GM19328 (cell line): ENCODE measurements around the gene ERFL.
A peak's percentile ranks its signal among the peaks of the same experiment; 100 is the strongest.

Experiments
- ATAC-seq: cut with Tn5 transposase; IDR thresholded peaks from one replicate; pipeline ENCODE4 v1.9.1; 2021; ENCODE audit warnings: mild to moderate bottlenecking, moderate library complexity; ENCODE audit not compliant: unreplicated experiment

ERFL gene

DNA sequence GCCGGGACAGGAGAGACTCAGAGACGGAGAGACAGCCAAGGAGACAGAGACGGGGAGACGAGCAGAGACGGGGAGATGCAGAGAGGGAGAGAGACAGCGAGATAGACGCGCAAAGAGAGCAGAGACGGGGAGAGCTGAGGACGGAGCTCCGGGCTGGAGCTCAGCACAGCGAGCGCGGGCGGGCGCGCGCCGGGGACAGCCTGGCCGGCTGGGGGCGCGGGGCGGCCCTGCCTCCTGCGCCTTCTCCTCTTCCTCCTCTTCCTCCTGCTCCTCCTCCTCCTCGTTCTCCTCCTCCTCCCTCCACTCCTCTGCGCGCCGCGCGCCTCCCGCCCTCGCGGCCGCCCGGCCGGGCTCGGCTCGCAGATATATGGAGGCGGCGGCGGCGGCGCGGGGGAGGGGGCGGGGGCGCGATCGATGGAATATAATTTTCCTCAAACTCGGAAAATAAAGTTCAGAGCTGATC lies at the start of gene ERFL:
Gene ERFL (minus strand): TSS at position 229 of the 463 bp plus-strand sequence. CDS start 15,530 bp downstream, outside the sequence.
- ATAC-seq: no peak

DNA sequence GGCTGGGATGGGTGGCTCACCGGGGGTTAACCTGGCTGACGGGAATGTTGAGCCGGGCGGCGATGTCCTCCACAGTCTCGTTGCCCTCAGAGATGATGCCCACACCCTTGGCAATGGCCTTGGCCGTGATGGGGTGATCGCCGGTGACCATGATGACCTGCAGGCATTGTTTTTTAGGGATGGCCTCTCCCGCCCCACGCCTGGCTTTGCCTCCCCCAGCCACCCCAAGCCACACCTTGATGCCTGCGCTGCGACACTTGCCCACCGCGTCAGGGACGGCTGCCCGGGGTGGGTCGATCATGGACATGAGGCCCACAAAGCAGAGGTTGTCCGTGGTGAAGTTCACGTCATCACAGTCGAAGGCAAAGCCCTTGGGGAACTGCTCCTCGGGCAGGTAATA lies 49.7 kb upstream of the ERFL start:
- ATAC-seq: no peak

DNA sequence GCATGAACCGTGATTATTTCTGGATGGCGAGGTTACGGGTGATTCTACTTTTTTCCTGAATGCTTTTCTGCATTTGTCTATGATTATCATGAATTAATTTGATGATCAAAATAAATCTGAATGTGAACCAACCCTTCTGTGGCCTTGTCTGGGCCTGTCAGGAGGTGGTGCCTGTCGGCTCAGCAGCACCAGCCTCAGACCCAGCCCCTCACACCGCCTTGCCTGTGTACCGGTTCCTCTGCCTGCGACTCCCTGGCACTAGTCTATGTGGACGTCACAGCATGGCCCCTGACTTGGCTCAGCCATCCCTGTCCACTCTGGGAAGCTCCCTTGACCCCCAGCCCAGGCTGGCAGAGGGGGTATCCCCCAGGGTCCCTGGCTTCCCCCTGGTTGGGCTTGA lies 46.4 kb upstream of the ERFL start:
- ATAC-seq: no peak

DNA sequence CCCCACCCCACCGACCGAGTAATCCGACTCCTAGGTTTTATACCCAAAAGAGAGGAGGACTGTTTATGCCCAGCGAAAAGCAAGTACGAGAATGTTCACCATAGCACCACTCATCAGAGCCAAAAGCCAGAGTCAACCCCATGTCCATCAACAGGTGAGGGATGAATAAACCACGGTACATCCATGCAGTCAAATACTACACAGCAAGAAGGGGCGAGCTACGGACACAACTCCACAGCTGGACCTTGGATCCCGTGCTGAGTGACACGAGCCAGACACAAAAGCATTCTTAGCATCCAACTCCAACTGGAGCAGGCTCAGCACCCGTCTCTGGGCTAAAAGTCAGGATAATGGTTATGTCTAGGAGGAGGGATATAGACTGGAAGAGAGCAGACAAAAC lies 43.1 kb upstream of the ERFL start:
- no peak for ATAC-seq

DNA sequence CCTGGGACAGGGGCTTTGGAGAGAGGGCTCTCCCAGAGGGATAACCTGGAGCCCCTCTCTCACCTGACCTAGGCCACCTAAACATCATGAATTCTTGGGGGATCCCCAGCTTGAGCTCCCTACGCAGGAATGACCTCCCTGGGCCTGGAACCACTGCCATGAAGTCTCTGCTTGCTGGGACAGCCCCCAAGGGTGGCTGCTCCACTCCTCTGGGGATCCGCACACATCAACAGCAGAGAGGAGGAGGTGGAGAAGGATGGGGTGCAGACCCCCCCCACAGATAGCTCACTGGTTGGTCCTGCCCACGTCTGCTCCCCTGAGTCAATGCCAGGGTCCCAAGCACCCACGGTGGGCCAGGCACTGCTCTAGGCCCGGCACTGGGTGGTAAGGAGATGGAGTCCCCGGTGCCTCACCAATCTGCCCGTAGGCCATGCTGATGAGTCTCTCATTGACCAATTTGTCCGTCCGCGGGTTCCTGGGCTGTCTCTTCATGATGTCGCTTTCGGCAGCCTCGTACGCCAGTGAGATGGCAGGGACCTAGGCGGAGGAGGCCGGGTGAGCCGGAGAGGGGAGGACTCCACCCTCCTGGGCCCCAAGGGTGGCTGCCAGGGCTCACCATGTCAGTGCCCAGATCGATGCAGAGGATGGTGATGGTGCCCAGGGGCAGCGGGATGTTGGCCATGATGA lies 41.7 kb upstream of the ERFL start:
- ATAC-seq: no peak

DNA sequence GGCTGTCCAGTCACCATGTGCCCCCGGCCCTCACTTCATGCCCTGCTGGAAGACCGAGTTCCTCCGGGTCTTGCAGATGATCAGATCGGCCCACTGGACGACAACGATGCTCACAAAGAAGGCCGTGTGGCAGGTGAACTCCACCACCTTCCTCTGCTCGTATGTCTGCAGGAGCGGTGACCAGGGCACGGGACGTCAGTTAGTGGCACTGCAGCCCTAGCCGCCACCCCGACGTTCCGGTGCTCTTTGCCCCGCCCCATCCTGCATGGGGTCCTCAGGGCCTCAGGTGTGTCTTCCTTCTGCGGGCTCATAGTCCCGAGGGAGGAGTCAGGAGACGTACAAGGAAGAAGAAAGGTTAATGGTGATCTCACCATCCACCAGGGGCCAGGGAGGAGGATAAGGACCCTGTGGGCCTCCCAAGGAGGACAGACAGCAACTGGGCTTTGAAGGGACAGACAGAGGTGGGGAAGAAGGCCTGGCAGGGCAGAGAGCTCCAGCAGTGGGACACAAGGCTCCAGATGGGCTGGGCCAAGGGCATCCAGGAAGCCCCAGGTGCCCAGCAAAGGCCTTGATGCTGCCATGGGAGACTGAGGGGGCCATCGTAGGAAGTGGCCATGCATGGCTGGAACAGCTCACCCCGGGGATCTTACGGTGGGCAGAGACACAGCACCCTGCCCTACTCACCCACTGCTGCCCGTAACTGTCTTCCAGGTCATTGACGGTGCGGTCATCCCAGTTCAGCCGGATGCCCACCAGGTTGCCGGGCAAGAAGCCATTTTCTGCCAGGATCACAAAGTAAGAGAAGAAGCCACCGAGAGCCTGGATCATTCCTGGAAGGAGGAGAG lies 40.7 kb upstream of the ERFL start:
- ATAC-seq: no peak

DNA sequence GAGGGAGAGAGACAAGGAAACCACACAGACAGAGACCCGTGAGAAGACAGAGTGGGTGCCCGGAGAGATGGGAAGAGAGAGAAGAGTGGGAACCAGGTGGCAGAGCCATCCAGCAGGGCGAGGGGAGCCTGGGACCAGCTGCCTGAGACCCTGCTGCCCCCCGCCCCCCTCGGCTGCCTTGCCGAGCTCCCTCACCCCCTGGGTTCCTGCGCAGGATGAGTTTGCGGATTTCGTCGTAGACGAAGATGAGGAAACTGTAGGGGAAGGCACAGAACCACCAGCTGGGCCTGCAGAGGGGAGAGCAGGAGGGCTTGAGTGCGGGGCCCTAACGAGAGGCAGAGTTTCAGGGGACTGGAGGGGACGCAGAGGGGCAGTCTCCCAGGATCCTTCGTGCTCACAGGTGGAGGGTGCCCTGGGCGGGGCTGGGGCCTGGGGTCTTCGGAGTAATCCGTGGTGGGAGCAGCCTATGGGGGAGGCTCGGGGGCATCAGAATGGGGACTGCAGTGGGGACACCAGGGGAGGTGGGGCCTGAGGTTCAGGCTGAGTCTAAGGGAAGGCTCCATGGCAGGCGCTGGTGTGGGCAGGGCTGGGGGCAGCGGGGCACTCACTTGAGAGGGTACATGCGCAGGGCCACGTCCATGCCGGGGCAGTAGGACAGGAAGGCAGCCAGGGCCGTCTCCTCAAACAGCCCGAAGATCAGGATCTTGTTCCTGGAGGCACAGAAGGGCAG lies 39.0 kb upstream of the ERFL start:
- ATAC-seq: no peak

DNA sequence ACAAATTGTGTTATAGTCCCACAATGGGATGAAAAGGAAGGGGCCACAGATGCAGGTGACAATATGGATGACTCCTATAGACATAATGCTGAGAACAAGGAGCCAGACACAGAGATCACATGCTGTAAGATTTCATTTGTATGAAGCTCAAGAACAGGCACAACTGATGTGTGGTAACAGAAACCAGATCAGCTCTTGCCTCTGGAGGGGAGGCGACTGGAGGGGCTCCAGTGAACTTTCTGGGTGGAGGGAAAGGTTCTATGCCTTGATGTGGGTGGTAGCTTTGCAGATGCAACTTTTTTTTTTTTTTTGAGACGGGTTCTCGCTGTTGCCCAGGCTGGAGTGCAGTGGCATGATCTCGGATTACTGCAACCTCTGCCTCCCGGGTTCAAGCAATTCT lies 36.9 kb upstream of the ERFL start:
- no peak for ATAC-seq

DNA sequence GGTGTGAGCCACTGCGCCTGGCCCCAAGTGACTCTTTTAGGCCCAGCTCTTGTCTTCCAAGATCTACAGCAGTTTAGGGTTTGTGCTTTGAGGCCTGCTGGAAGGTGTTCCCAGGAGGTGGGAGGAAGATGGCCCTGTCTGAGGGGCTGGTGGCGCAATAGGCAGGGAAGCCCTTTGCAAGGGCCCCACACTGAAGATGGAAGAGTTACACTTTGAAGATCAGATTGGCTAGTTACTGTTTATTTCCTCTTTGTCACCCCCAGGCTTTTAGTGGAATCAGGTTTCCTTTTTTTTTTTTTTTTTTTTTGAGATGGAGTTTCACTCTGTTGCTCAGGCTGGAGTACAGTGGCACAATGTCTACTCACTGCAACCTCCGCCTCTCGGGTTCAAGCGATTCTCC lies 32.7 kb upstream of the ERFL start:
- ATAC-seq: no peak

DNA sequence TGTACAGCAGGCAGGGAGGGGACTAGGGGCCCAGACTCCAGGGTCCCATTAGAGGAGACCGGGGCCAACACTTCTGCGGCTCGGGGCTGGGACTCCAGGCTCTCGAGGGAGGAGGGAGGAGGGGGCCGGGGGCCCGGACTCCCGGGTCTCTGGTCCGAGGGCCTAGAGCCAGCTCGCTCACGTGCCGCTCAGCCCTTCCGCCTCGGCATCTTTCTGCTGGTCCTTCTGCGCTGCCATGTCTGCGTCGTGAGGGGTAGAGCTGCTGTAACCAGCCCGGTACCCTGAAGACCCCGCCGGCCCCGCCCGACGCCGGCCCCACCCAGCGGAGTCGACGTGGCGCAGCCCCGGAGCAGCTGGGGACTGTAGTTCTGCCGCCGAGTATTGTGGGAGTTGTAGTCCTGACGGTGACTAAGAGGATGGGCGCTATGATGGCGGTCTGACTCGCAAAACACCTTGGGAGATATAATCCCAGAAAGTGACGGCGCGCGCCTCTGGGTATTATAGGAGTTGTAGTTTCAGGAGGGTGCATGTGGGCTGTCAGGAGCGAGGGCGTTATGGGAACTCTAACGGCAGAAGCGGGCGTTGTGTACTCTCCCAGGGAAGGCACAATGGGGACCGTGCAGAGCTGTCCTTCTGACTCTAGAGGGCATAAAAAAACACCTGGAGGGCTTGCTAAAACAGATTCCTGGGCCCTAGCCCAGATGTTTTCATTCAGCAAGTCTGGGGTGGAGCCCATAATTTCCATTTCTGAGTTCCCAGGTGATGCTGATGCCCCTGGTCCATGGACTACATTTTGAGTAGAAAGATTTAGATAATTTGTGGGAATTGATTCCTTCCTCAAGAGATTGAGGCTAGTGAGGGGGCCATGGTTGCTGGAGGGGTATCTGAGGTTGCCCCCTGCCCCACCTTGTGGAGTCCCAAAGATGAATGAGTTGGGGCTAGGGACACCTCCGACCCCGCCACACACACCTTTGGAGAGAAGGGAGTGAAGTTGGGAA lies 31.1 kb upstream of the ERFL start, which contains the start of gene RABAC1:
Gene RABAC1 (minus strand): TSS at position 266 of the 998 bp plus-strand sequence. CDS start 29 bp downstream, at position 237.
- ATAC-seq: peak; percentile 81

DNA sequence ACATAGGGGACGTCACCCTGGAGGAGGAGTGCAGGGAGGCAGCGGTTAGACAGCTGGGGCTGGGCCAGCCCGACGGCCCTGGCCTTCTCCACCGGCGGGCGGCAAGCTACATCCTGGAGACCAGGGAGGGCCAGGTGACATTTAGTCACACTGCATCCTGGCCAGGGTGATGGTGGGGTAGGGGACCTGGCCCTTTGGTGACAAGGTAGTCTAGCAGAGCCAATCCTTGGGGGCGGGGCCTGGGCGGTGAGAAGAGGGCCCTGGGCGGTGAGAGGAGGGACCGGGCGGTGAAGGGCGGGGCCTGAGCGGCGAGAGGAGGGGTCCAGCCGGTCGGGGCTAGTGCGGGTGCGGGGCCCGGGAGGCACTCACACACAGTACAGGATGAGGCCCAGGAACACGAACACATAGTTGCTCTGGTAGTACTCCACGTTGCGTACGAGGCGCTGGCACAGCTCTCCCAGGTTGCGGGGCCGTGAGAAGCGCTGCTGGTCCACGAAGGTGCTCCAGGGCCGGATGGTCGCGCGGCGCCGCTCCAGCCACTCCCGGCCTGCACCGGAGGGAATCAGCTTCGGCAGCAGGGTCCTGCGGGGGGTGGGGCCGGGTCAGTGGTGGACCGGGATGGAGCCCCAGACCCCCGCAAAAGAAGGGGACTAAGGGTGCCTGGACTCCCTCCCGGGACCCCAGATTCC lies 30.3 kb upstream of the ERFL start:
- peak; percentile 46 for ATAC-seq

DNA sequence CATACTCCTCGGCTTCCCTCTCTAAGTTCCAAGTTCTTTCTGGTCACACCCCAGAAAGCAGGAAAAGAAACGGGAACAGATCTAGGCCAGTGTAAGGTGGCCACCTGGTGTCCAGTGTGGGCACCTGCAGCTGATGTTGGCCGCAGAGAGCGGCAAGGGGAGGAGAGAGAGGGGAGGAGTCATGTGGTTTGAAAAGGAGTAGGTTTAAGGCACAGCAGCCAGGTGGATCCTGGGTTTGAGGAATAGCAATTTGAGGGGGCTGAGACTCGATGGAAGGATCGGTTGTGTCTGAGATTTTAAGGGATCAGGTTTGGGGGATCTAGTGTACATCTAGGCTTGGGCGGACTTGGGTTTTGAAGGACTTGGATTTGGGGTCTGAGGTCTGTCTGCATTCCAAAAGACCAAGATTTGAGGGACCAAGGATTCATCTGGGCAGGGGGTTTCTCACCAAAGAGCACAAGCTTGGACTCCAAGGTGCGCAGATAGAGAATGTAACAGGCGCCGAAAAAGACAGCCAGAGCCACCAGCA lies 29.7 kb upstream of the ERFL start:
- ATAC-seq: no peak

DNA sequence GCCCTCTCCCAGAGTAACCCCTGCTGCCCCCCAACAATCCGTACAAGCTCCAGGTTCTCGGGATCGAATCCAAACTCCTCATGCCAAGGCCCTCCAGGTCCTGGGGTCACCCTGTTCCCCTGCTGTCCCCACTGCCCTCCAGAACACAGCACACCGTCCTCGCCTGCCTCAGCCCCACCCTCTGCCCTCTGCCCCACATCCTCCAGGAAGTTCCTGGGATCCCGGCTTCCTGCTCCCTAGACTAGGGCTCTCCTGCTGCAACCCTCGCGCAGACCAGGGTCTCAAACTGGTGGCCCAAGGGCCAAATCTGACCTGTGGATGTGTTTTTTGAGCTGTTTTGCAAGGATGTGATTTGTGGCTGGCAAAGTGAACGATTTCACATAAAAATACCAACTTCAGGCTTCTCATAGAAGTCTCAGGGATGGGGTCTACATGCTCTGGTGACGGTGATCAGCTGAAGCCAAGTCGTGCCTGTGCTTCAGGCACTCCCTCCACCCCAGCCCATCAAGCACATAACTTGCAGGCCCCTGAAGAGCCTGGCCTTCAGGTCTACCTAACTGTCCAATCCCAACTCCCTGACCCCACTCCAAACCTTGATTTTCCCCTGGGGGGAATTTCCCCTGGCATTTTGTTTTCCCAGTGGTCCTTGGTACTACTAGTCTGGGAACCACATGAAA lies 29.1 kb upstream of the ERFL start:
- ATAC-seq: no peak

DNA sequence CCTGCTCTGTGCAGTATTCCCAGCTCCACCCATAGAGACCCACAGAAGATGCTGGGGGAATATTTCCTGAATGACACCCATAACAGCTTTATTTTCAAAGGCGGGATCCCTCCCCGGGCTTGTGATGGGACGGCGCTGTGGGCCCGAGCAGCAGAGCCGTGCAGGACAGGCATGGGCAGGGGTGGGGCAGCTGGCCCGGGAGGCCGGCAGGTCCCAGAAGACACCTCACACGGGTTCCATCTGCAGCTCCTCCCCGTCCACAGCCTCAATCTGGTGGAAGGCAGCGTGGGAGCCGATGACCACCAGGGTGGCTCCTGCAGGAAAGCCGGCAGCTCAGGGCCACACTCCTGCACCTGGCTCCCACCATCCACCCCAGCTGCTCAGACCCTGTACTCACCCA lies 28.4 kb upstream of the ERFL start:
- no peak for ATAC-seq

DNA sequence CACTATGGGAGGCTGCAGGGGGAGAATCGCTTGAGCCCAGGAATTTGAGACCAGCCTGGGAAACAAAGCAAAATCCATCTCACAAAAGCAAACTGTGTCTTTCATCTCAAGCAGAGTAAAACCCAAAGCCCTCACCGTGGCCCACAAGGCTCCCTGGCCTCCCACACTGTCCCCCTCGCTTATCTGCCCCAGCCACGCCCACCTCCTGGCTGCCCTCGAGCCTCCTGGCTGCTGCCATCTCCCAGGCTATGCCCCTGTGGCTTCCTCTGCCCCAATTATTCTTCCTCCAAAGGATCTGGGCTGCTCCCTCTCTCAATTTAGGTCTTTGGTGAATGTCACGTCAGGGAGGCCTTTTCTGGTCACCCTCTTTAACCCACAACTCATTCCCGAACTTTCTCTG lies 27.3 kb upstream of the ERFL start:
- ATAC-seq: no peak

DNA sequence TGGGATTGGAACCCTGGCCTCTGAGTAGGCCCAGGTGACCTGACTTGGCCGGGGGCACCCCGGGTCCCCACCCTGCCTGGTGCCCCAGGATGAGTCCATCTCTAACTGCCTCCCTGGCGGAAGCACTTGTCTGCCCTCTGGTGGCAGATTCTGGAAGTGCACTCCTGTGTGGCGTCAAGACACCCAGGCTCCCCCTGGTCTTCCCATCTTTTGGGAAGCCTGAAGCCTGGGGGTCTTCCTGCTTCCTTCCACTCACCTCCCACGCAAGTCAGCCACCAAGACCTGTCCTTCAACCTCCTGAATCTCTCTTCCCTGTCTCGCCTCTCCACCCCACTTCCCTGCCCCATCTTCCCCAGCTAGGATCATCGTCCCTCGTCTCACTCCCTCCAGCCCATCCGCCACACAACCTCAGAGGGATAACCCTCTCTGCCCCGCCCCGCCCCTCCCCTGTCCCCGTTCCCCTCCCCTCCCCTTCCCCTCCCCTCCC lies 23.5 kb upstream of the ERFL start:
- no peak for ATAC-seq

DNA sequence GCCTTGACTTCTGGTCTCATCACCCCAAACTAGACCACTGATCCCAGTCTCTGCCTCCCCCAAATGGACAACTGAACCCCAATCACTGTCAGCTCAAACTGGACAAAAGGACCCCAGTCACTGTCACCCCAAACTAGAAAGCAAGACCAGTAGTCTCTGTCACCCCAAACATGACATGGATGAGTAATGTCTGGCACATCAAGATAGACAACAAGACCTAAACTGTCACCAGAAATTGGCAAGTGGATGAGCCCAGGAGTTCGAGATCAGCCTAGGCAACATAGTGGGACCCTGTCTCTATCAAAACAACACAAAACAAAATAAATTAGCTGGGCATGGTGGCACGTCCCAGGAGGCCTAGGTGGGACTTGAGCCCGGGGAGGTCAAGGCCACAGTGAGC lies 18.8 kb upstream of the ERFL start:
- ATAC-seq: no peak

DNA sequence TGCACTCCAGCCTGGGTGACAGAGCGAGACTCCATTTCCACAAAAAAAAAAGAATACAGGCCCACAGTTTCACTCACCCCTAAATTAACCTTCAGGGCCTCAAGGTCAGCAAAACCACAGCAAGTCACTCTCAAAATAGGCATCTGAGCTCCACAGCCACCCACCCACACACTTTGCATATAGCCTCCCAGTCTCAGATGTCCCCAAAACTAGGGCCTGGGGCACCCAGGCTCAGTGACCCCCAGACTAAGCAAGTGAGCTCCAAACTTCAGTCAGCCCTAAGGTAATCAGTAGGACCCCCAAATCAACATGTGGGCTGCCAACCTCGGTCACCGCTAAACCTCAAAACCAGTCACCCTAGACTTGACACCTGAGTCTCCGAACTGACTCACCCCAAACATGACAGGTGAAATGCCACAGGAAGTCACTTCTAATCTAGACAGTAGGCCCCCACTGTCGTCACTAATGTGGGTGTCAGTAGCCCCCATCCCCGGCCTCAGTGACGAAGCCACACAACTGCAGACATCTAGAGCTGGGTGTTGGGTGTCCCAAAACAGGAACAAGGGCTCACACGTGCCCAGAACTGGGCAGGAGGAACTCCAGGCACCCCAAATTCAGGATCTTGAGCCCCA lies 17.0 kb upstream of the ERFL start:
- peak; percentile 67 for ATAC-seq
